HG02588 (cell line): ENCODE measurements around the gene KCNS1.
"Not testable (repeated sequence)": the region's sequence is repeated elsewhere in the genome, so short reads cannot be mapped to it uniquely, and the experiment has no call there.

Experiments used
- ATAC-seq: cut with Tn5 transposase; IDR thresholded peaks from one replicate; pipeline ENCODE4 v1.9.1; 2021; ENCODE audit warnings: mild to moderate bottlenecking, moderate library complexity; ENCODE audit not compliant: unreplicated experiment

The KCNS1 gene

DNA sequence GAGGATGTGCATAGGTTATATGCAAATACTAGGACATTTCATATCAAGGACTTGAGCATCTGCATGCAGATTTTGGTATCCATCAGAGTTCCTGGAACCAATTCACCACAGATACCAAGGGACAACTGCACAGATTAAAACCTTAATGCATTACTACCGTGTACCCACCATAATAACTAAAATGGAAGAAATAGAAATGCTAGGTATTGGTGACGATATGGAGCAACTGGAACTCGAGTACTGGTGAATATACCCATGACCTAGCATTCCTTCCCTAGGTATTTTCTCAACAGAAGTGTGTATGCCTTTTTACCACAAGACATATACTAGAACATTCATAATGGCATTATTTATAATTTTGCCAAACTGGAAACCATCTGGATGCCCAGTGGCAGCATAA, 18.5 kb downstream of the KCNS1 start:
- no peak for ATAC-seq

DNA sequence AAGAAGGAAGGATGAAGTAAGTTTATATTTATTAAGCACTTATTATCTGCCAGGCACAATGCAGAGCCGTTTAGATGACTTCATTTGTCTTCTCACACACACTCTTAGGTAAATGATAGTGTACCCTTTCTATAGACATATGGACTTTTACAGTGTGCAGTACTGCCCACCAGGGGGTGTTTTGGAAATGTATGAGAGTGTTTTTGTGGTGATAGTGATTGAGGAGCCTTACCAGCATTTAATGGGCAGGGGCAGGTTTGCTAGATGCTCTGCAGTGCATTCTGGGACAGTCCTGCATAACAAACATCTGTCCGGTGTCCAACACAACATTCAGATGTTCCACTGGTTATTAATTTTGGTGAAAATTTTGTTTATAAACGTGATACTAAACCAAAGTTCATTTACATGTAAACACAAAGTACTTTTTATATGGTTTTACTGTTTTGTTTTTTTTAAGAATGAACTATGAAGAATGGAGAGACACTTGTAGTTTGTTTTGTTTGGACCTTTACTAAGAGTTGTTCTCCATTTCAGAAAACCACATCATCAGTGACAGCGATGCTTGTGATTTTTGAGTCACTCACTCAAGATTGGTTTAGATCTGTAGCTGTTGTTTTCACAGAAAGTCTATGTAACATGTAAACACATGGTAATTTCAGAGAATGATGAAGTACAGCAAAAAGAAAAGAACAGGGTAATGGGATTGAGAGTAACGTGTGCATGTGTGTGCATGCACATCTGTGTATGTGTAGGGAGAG, 19.9 kb downstream of the KCNS1 start:
- no peak for ATAC-seq

DNA sequence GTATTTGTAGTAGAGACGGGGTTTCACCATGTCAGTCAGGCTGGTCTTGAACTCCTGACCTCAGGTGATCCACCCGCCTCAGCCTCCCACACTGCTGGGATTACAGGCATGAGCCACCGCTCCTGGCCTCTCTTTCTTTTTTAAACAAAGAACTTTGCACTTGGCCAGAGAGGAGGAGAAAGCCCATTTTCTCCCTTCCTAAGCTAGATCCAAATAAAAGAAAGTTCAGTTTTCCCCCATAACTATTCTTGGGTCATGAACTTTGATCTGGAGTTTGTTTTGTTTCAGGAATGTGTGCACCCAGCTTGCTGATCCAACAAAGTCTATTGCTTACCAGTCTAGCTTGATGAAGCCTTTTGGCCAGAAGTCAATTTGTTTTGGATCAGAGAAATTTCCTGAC, 23.4 kb downstream of the KCNS1 start:
- no peak for ATAC-seq

DNA sequence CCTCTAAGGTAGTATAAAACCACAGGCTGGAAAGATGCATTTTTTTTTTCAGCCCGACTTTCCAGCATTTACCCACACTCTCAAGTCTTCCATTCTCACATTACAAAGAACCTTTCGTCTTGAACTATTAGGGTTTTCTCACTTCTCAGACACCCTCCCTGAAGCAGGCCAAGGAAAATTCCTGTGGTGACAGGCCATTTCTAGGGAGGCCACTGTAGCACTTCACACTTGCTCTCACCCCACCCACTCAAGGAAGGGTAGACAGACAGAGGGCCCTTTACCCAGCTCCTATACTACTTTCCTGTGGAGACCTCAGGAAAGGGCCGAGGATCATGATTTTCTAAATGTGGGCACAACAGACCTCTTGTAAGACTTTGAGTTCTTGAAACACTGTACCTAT, 27.7 kb downstream of the KCNS1 start:
- no peak for ATAC-seq

DNA sequence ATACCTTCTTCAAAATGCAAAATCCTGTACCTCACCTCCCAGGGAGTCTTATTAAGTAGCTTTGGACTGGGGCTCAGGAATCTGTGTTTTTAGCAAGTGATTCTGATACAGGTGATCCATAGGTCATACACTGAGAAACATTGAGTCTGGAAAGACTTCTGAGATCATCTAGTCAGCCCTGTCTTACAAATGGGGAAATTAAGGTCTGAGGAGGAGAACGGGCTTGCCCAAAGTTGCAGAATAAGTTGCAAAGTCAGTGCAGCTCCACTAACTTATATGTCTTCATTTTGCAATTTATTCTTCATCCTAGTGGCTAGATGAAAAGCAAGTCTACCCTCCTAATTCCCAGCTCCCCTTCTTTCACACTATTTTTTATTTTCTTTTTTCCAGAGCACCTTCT, 28.9 kb downstream of the KCNS1 start:
- no peak for ATAC-seq

DNA sequence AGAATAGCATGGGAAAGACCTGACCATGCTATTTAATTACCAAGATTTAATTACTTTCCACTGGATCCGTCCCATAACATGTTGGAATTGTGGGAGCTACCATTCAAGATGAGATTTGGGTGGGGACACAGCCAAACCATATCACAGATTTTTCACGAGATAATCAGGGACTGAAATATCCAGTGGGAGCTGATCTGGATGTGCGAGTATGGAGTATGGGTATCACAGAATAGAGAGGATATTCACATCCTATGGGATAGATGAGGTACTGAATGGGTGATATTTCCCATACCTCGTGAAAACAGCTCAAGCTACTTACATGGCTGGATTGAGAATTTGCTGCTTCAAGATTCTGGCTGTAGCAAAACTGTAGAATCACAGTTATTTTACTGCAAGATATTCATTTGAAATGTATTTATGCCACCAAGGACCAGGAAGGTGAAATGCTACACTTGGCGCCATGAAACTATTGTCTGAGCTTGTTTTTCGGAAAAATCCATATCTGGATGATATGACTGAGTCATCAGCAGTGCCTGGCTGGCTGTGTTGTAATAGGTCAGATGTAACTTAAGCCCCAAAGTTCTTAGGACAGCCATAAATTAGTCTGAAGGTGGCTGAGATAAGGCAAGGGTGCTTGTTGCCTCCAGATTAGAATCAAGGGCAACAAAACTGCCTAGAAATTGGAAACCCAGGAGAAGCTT, 29.8 kb downstream of the KCNS1 start:
- ATAC-seq, result no peak

DNA sequence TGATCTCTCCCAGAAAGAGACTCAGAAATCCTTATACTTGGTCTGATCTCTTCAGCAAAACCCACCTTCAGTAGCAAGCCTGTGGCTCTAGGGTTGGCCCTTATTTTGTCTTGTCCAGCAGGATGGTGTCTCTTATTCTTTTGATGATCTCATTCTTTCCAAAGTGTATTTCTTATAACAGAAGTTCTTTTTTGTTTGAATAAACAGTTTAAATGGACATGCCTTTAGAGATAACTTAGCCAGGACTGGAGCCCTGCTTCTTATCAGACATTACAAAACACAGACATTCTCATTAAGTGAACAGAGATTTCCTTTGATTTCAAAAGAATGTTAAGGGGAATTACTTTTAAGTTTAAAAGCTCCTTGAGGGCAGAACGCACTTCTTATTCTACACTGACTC, 31.7 kb downstream of the KCNS1 start:
- no peak for ATAC-seq

DNA sequence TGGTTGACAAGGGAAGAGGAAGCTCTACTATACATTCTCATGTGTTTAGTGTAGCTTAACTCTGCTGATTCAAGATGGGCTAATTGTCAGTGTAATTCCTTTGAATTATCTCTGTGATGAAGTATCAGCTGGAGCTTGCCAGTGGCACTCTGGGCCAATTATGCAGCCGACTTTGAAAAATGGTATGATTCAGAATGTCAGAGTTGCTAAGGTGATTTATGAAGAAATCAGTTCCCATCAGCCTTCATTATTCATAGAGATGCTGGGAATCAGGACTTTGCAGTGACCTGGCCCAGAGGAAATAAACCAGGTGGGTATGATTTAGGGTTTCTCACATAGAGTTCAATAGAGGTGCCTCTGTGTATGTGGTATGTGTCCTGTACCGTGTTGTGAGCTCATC, 33.4 kb downstream of the KCNS1 start:
- ATAC-seq, result no peak

DNA sequence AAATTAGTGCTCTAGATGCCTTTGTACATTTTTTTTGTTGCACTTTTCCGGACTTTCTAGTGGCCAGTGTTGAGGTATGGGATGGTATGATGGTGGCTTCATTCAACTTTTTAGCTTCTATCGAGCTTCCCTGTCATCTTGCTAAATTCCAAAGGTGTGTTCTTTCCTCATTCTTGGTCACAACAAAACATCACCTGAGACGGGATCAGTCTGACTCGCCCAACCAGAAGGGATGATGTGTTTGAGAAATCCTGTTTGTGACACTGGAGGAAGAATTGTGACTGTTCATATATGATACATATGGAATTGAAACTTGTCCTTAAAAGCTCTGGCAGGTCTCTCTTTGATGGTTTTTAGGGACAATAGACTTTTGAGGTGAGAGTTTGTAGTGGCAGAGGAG, 33.8 kb downstream of the KCNS1 start:
- no peak for ATAC-seq

DNA sequence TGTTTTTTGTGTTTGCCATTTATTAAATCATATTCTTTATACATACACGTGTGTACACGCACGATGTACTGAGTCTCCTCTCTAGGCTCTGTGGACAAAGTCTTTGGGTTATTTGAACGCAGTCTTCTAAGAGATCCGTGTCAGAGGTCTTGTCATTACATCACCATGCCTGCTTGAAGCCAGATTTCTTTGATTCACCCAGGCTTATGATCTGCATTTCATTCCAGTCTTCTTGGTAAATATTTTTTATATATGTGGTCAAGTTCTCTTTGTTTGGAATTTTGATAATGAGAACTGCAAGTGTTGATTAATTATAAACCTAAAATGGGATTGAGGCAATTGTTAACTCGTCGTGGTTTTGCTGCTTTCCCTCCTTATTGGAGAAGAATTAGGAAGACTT, 34.6 kb downstream of the KCNS1 start:
- no peak for ATAC-seq

DNA sequence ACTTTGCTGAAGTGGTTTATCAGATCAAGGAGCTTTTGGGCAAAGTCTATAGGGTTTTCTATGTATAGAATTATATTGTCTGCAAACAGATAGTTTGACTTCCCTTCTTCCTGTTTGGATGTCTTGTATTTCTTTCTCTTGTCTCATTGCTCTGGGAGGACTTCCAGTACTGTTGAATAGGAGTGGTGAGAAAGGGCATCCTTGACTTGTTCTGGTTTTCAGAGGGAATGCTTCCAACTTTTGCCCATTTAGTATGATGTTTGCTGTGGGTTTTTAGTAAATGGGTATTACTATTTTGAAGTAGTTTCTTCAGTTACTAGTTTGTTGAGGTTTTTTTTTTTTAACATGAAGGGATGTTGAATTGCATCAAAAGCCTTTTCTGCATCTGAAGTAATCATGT, 36.1 kb downstream of the KCNS1 start:
- no peak for ATAC-seq

DNA sequence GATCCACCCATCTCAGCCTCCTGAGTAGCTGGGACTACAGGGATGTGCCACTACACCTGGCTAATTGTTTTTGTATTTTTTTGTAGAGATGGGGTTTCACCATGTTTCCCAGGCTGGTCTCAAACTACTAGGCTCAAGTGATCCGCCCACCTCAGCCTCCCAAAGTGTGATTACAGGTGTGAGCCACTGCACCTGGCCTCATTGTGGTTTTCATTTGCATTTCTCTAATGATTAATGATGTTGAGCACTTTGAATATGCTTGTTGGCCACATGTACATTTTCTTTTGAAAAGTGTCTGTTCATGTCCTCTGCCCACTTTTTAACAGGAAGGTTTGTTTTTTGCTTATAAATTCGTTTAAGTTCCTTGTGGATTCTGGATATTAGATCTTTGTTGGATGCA, 37.8 kb downstream of the KCNS1 start:
- not testable (repeated sequence) for ATAC-seq

DNA sequence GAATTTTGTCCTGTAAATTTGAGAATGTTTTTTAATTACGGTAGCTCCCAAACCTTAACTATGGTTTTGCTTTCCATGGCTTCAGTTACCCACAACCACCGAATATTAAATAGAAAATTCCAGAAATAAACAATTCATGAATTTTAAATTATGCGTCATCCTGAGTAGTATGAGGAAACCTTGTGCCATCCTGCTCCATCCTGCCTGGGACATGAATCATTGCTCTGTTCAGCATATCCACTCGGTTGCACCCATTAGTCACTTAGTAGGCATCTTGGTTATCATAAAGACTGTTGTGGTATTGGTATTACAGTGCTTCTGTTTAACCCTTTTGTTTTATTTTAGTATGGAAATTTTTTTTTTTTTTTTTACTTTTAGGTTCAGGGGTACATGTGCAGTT, 39.7 kb downstream of the KCNS1 start:
- no peak for ATAC-seq

DNA sequence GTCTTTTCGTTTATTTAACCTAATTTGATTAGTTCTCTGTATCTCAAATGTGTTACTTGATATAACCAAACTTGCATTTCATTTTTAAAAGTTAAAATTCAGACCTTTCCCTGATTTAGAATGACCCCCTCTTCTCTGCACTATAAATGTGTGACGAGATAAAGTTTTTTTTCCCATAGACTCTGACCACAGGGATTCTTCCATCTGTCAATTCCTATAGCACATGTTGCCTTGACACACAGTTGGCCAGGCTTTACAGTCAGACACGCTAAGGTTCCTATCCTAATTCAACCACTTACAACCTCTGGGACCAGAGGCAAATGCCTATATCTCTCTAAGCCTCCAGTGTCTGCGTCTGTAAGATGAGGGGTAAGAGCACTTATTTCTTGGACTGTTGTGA, 40.6 kb downstream of the KCNS1 start:
- no peak for ATAC-seq

DNA sequence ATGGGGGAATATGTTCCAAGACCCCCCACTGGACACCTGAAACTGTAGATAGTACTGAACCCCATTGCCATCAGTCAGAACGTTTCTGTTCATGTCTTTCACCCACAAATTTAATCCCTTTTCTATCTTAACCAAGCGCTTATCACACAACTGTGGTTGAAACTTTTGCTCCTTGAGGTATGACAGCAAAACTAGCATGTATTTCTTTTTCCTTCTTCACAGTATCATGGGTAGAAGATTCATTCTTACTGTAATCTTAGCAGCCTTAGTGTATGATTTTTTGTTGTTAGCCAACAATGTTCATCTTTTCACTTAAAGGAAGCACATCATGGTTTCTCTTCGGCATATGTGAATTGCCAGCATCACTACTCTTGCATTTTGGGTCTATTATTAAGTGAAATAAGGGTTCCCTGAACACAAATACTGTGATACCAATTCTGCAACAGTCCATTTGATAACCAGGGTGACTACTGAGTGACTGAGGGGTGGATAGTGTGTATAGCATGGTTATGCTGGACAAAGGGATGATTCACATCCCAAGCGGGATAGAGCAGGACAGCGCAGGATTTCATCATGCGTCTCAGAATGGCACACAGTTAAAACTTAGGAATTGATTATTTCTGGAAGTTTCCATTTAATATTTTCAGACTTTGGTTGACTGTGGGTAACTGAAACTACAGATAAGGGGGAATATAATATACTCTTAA, 41.8 kb downstream of the KCNS1 start:
- ATAC-seq, result no peak

DNA sequence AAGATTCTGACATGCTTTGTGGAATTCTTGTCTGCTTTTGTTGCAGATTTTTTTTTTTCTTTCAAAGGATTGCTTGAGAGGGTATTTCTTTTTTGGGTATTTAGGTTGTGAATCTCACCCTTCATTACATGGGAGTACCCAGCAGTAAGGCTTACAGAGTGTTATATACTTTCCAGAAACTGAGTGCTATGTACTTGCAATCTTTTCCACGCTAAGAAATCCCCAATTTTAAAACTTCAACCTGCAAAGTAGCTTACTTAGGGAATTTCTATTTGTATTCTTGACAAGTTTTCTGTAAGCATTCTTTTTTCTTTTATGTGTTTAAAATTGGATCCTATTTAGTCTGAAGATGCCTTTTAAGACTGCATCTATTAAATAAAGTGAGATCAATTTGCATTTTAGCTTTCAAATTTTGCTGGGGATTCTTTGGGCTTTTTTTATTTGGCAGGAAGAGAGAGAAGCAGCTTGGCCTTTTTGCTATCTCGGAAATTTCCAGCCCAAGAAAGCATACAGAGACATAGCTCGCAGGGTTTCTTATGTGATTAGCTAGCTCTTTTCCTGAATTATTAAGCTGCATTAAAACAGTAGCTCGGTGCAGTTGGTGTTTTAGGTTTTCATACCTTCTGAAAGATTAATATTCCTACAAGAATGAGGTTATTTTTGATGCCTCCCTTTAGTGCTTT, 42.6 kb downstream of the KCNS1 start:
- ATAC-seq, result no peak

DNA sequence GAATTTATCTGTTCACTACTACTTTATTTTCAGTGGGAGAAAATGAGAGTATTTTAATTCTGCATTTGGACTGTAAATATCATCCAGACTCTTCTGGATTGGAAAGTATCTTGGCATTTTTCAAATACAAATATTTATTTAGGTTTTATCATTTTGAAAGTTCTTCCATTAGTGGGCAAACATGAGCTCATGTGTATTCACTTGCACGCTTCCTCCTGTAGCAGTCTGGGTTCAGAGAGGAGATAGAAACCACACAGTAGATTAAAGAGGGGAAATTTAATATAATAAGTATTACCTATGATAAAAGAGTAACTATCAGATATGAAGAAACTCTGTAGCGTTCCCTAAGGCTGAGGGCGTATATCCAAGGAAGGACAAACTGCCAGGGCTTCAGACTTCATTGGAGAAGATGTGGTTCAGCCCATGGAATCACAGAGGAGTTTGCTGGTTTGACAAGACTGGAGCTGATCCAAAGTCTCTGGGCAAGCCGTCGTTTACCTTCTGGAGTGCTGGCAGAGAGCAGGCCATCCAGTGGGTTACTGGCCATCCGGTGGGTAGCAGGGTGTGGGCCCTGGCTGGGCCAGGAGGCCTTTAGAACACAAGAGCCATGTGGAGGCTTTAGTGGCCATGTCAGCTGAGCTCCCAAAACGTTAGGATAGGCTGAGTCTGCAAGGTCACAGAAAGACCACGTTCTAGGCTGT, 44.3 kb downstream of the KCNS1 start:
- no peak for ATAC-seq

DNA sequence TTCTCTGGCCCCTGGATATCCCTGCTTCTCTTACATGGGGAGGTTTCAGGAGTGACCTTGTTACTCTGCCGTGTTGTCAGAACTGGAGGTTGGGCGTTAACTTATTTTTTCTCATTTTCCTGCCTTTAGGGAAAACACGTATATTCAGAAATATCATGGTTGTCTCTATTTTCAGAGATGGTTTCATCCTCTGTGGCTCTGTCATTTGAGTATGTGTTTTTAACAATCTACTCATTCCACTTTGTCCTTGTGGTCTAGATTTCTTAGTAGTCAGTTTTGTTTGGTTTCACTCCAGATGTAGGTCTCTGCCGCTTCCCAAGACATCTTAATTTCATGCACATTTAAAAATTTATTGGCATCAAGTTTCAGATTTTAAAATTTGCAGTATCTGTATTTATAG, 45.9 kb downstream of the KCNS1 start:
- no peak for ATAC-seq

DNA sequence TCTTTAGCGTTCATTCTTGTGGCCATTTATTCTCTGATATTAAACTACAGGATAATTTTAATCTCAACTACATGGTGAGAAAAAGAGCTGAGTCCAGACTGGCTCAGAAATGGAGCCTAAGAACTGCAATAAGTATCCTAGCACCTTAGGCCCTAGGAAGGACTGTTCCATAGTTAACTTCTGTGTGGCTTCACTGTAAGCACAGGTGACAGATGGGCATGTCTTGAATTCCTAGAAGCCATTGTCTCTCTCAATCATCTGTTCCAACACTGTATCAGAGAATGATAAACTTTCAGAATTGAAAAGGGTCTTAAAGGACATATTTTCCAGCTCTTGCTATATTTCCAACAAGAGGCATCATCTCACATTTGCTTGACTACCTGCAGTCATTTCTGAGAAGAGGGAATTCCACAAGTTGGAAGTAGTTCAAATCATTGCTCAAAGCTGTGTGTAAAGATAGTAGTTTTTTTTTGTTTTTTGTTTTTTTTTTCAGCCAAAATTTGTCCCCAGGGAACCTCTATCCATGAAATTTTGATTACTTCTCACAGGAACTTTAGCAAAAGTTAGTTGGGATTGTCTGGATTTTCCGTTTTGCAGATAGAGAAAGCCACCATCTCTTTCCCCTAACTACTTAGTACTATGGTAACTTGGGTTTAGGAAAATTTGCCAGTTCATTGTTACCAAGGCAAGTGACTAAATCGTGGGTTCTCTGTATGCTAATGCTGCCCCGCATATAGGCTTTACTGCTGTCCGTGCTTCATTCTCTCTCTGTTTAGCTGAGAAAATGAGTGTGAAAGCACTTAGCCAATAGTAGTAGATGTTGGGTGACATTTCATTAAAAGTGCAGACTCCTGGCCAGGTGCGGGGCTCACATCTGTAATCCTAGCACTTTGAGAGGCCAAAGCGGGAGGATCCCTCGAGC, 47.2 kb downstream of the KCNS1 start:
- no peak for ATAC-seq
